Activated naive CD4-positive, alpha-beta T cell treated with anti-CD3 and anti-CD28 coated beads, Interleukin-2, amount 50 U/mL, for 72 hours (primary cell): Measurements from ENCODE around the gene EFCAB5. TPM values are rescaled to one million over a fixed set of nuclear protein-coding genes. Genes with fewer than 3 reads are reported as not detected.
"Not testable (repeated sequence)": the region's sequence is repeated elsewhere in the genome, so short reads cannot be mapped to it uniquely, and the experiment has no call there.

Source experiments
- ATAC-seq, 2 donors: fragments of 150-1000 bp; cut with Tn5 transposase; 2 replicates each; pipeline ENCODE4 v1.10.0; 2021; ENCODE audit warnings: mild to moderate bottlenecking in 2 of 2, moderate library complexity in 2 of 2
- DNase-seq, 2 donors: peaks; one replicate each; pipeline ENCODE4 v3.0.0; 2021 to 2022; ENCODE audit warnings: low spot score in 2 of 2
- H3K27ac Mint-ChIP-seq, 2 donors: one replicate each; pipeline ENCODE4 v1.8.0; 2022; ENCODE audit warnings: mild to moderate bottlenecking in 2 of 2, mixed read lengths in 2 of 2
- H3K36me3 Mint-ChIP-seq, 2 donors: one replicate each; pipeline ENCODE4 v1.8.0; 2022; ENCODE audit warnings: mixed read lengths in 2 of 2
- H3K9me3 Mint-ChIP-seq, 2 donors: one replicate each; pipeline ENCODE4 v1.8.0; 2022; ENCODE audit warnings: mixed read lengths in 2 of 2
- total RNA-seq, 2 donors: library from RNA; stranded (reverse); gene quantifications; one replicate each; pipeline ENCODE4 v1.2.3, GENCODE V29; 2022

The EFCAB5 gene
- total RNA-seq: under 1 TPM; 0.18 to 0.84 TPM

DNA sequence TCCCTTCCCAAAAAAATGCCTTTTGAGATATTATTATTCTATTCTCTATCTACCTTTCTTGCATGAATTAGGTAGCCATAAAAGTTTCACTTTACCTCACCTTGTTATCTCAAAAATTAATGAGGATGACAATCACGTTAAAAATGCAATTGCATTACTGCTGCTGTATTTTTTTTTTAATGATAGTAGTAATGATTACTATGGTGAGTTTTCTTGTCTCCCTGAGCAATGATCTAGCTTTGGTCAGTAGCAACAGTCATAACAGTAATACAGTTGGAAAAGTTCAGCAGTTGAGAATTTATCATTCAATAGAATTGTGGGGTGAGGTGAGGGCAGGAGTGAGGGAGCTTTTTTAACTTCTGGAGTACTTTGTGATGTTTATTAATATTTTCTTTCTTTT lies at the start of gene EFCAB5:
TSS of gene EFCAB5 (plus strand) at position 301 of the 400 bp plus-strand sequence. CDS start 163 bp downstream, outside the sequence.
- H3K9me3 Mint-ChIP-seq: no peaks in the 10 kb centered on the region
- no peak within 1 kb of the TSS for H3K27ac Mint-ChIP-seq
- no peaks in the 10 kb centered on the region for H3K36me3 Mint-ChIP-seq
- no peak for DNase-seq
- ATAC-seq: no peak

DNA sequence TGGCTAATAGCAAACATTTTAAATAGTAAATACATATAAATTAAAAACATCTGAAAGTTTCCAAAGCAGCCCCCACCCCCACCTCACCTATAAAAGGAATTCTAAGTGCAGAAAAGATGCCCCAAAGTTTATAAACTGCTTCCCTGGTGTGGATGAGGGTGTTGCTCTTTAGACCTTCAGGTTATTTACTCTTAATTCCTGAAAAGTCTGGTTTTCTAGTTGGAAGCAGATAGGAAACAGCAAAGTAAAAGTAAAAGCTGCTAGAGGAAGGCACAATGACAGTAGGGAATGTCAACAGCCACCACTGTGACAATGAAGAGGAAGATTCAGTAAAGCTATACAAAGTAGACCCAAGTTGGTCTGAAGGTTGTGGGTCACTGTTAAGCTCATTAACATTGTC lies 49.2 kb upstream of the EFCAB5 start:
- no peaks in the 10 kb centered on the region for H3K36me3 Mint-ChIP-seq
- peaks cover 0 to 7% of the 10 kb centered on the region in 2 donors for H3K9me3 Mint-ChIP-seq
- H3K27ac Mint-ChIP-seq: no peak overlapping the region
- ATAC-seq: no peak
- DNase-seq: no peak

DNA sequence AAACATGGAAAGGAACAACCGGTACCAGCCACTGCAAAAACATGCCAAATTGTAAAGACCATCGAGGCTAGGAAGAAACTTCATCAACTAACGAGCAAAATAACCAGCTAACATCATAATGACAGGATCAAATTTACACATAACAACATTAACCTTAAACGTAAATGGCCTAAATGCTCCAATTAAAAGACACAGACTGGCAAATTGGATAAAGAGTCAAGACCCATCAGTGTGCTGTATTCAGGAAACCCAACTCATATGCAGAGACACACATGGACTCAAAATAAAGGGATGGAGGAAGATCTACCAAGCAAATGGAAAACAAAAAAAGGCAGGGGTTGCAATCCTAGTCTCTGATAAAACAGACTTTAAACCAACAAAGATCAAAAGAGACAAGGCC lies 44.3 kb upstream of the EFCAB5 start:
- not testable (repeated sequence) for H3K36me3 Mint-ChIP-seq, DNase-seq, H3K9me3 Mint-ChIP-seq

DNA sequence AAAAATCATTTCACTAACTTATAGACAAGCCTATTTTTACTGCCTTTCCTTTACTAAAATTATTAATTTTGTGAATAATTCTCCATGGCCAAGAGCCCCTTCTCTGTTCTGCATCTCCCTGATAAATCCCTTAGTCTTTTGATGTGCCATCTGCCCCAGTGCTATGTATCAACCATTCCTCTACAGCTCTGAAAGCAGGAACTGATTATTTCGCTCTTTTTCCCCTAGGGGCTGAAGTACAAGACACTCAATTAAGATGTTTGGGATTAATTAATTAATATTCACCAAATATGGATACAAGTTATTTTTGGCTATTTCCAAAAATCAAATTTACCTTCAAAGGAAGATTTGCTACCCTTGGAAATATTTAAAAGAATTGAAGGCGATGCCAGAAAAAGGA lies 38.0 kb upstream of the EFCAB5 start:
- ATAC-seq (no peak), DNase-seq (no peak)
- H3K36me3 Mint-ChIP-seq: peaks cover 5 to 37% of the 10 kb centered on the region in 2 donors
- H3K9me3 Mint-ChIP-seq: peaks cover 0 to 15% of the 10 kb centered on the region in 2 donors
- no peak overlapping the region for H3K27ac Mint-ChIP-seq

More for the DNA sequence above, 44.3 kb upstream of the EFCAB5 start:
- not testable (repeated sequence) for ATAC-seq, H3K27ac Mint-ChIP-seq

DNA sequence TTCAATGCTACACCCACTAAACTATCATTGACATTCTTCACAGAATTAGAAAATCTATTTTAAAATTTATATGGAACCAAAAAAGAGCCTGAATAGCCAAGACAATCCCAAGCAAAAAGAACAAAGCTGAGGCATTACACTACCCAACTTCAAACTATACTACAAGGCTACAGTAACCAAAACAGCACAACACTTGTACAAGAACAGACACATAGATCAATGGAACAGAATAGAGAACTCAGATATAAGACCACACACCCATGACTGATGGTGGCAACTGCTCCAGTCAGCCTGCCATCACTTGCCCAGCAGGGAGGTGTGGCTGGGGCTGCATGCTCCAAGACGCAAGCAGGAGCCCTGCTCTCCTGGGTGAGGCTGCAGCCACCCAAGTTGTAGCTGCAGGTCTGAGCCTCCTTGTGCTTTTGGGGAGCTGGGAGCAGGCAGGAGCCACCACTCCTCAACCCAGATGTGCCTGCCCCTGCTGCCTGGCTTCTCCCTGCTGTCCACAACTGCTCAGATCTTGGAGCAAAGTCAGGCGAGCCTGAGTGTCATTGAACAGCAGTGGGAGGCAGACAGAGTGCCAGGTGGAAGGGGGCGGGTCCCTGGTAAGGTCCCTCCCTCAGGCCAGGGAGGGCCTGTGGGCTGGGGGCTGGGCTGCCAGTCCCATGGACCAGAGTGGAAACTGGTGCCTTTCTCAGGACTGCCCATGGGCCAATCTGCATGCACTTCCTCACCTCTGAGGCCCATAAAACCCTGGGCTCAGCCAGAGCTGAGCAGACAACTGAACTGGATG lies 36.2 kb upstream of the EFCAB5 start:
- ATAC-seq: peak in 1 of 2 donors; percentile 24
- H3K9me3 Mint-ChIP-seq: peaks cover 0 to 15% of the 10 kb centered on the region in 2 donors
- H3K36me3 Mint-ChIP-seq: peaks cover 5 to 37% of the 10 kb centered on the region in 2 donors
- H3K27ac Mint-ChIP-seq: no peak overlapping the region
- DNase-seq: no peak

DNA sequence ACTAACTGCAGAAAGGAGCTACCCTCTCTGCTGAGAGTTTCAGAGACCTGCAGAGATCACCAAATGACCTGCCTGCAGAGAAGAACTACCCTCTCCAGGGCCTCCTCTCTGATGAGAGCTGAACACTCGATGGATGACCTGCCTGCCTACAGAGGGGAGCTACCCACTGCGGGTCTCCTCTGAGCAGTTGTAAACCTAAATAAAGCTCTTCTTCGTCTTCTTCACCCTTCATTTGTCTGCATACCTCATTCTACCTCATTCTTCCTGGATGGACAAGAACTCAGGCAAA lies 35.6 kb upstream of the EFCAB5 start:
- no peak for ATAC-seq
- Mint-ChIP-seq H3K36me3 (peaks cover 5 to 37% of the 10 kb centered on the region in 2 donors), H3K27ac (no peak overlapping the region), H3K9me3 (peaks cover 0 to 15% of the 10 kb centered on the region in 2 donors)
- DNase-seq: no peak

DNA sequence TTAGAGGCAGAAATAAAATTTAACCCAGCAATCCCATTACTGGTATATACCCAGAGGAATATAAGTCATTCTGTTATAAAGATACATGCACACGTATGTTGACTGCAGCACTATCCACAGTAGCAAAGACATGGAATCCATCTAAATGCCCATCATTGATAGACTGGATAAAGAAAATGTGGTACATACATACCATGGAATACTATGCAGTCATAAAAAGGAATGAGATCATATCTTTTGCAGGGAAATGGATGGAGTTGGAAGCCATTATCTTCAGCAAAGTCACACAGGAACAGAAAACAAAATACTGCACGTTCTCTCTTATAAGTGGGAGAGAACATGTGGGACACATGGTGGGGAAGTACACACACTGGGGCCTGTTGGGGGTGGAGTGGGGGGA lies 34.5 kb upstream of the EFCAB5 start:
- Mint-ChIP-seq H3K9me3 (peaks cover 0 to 15% of the 10 kb centered on the region in 2 donors), H3K36me3 (peaks cover 5 to 37% of the 10 kb centered on the region in 2 donors), H3K27ac (no peak overlapping the region)
- DNase-seq: no peak
- no peak for ATAC-seq

DNA sequence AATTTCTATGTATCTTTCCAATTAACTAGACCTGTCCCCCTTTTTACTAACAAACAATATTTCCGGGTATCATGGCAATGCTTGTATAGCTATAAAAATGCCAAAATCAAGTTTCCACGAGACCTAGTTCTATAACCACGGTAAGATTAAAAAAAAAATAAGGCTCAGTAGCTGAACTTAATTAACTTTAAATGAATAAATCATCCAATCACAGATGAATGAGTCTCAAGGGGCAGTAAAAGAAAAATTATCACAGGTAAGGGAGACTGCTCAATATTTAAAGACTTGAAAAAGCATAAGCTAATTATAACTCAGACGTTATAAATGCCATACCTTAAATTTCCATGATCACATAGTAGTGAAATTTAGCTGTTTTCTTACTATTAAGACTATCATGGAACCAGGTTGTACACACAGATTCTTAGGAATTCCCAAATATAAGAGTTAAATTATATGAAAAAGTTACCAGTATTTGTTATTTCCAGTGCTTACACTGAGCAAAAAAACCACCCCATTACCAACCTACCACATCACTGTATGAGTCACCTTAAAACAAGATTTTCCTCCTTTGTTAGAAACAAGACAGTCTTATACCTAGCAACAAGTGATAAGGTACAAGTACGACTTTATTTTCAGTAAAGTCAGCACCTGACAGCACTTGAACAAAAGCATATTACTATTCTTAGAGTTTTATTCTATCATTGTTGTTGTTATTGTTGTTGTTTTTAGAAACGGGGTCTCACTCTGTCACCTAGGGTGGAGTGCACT lies 32.0 kb upstream of the EFCAB5 start:
- Mint-ChIP-seq H3K36me3 (peaks cover 5 to 27% of the 10 kb centered on the region in 2 donors), H3K27ac (no peak overlapping the region), H3K9me3 (peaks cover 0 to 15% of the 10 kb centered on the region in 2 donors)
- DNase-seq (no peak), ATAC-seq (peak; percentile 88 to 90)

DNA sequence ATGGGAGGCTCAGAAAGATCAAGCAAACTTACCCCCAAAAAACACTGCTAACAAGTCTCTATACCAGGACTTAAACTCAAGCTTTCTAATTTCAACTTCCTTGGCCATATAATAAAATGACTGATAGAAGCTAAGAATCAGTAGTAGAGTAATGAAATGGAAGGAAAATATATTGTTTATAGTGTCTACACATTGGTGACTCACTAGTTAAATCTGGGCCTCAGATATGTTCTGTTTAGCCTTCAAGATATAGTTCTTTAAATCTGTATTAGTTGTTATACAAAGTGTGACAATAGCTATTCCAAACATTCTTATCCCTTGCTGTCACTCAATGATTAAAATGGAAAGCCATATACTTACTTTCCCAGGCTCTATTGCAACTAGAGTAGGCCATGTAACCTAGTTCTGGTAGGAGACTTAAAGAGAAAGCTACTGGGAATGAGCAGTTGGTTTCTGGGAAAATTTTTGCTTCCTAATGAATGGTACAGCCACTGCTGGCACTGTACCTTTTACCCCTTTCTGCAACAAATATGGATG lies 29.7 kb upstream of the EFCAB5 start:
- no peak for DNase-seq
- Mint-ChIP-seq H3K27ac (no peak overlapping the region), H3K36me3 (peaks cover 0 to 7% of the 10 kb centered on the region in 2 donors), H3K9me3 (peaks cover 0 to 5% of the 10 kb centered on the region in 2 donors)
- ATAC-seq: no peak

DNA sequence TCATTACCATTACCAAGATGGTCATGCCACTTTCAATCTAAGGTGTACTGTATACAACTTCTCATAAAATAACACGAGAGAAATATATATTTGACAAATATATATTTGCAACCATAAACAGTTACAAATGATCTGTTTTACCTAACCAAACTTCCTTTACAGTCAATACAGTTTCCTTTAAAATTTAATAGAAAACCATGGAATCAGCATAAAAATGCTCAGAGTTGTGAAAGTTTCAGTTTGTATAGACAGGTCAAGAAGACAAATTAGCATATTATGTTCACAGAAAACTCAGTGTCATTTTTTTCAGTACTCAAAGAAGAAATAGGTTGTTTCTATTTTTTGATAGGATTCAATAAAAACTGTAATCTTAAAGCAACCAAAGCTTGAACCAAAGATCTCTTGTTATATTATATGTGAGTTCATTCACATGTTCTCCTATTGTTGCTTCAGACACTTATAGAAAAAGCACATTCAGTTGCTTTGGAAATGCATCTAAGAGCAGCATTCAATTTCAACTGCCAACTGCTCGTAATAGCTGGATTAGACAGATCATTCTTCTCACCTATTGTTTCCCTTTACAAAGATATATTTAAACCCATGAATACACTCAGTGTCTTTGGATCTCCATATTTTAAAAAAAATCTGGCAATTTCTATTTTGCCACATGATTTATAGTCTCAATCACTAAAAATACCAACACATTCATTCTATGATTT lies 26.5 kb upstream of the EFCAB5 start:
- DNase-seq (no peak), ATAC-seq (no peak)
- H3K27ac Mint-ChIP-seq: no peak overlapping the region
- no peaks in the 10 kb centered on the region for H3K36me3 Mint-ChIP-seq
- no peaks in the 10 kb centered on the region for H3K9me3 Mint-ChIP-seq

DNA sequence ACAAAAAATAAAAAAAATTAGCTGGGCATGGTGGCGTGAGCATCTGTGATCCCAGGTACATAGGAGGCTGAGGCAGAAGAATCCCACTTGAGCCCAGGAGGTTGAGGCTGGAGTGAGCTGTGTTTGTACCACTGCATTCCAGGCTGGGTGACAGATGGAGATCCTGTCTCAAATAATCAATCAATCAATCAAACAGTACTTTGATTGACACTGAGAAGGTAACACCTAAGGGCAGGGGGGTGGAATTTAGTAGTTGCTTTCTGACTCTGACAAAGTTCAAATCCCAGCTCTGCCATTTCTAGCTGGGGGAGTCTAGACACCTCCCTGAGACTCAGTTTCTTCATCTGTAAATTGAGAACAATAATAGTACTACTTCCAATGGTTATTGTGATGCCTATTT lies 23.4 kb upstream of the EFCAB5 start:
- Mint-ChIP-seq H3K9me3 (no peaks in the 10 kb centered on the region), H3K36me3 (no peaks in the 10 kb centered on the region), H3K27ac (no peak overlapping the region)
- DNase-seq (no peak), ATAC-seq (no peak)

DNA sequence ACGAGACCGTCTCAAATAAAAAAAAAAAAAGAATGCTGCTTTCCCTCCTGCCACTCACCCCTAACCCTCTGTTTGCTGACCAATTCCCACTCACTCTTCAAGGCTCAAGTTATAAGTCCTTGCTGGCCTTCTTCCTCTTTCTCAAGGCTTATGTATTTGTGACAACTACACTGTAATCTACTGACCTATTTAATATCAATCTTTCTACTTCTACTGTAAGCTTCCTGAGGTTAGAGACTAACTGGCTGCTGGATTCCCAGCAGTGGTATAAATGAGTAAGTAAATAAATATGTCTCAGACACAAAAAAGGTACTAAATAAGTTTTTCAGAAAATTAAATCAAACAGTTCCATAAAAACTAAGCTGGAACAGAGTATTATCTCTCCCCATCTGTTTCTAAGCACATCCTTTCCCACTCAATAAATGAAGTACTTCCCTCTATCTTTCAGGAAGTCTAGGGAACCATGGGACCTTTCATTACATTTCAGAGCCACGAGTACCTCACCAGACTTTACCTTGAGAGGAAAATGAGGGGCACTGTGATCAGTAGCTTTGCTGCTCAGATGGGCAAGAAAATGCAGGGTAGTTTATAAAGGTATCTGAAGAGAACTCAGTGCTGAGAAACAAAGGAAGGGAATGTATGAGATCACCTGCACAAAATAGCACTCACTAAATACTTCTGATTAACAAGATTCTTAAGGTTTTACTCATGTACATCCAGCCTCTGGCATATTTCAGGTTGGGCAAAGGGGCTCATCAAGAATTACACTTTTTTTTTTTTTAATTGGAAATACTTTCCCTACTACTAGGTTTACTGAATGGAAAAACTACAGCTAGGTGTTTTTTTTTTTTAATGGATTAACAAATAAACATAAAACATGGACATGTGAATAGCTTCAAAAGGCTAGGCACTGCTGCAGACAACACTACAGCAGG lies 22.2 kb upstream of the EFCAB5 start:
- H3K27ac Mint-ChIP-seq: no peak overlapping the region
- DNase-seq: no peak
- no peaks in the 10 kb centered on the region for H3K36me3 Mint-ChIP-seq

DNA sequence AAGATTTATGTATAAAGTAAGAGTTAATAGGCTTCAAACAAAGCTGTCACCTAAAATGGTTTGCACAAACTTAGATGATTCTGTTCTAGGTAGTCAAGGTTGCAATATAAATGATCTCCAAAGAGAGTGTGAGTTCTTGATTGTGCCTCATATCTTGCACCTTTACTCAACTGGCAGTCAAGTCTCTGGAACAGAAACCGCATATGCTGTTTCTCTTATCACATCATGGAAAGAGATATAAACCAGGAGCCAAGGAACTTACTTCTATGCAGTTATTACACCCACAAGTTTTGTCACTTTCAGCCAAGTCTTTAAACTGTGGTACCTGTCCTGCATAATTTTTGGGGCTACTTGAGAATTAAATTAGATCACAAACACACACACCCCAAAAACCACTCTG lies 16.6 kb upstream of the EFCAB5 start:
- ATAC-seq: no peak
- Mint-ChIP-seq H3K9me3 (no peaks in the 10 kb centered on the region), H3K36me3 (peaks cover 5 to 11% of the 10 kb centered on the region in 2 donors), H3K27ac (no peak overlapping the region)
- no peak for DNase-seq

More for the DNA sequence above, 22.2 kb upstream of the EFCAB5 start:
- no peaks in the 10 kb centered on the region for H3K9me3 Mint-ChIP-seq
- ATAC-seq: no peak

DNA sequence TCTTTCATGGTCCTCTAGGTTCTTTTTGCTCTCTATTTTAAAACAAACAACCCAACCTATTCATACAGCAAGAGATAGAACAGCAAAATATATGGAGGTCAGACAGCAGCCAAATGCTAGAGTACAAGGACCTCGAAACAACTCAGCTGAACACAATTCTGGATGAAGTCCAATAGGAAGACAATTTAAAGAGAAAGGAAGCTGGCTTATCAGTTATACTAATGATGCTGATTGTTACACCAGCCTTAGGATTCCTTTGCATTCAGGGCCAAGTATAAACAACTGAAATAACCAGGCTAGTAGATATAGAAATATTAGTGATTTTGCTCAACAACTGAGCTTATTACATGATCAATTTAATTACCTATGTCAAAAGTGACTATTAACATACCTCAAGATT lies 13.9 kb upstream of the EFCAB5 start:
- ATAC-seq (no peak), DNase-seq (no peak)
- Mint-ChIP-seq H3K27ac (no peak overlapping the region), H3K36me3 (peaks cover 5 to 13% of the 10 kb centered on the region in 2 donors), H3K9me3 (no peaks in the 10 kb centered on the region)

DNA sequence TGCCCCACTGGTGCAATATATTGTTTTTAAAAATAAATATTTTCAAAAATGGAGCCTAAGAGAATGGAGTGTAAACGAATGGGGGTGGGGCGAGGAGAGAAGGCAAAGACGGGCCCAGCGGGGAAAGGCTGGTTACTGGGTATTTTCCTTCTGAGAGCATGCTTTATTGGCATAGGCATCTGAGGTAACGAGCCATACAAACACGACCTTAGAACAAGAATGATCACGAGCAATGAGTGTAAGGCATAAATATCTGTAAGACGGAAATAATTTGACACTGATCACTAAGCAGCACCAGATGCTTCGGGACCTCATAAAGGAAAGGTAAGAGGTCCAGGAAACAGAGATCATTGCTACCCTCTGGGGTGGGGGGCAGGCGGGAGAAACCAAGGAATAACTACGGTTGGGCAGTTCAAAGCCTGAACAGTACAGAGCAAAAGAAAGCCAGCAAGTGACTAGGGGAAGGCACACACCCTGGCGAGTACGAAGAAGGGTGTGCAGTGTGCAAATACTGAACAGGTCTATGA lies 12.4 kb upstream of the EFCAB5 start:
- H3K9me3 Mint-ChIP-seq: no peaks in the 10 kb centered on the region
- peak overlapping the region in 1 of 2 donors; percentile 99 for H3K27ac Mint-ChIP-seq
- H3K36me3 Mint-ChIP-seq: peaks cover 5 to 13% of the 10 kb centered on the region in 2 donors
- peak in 1 of 2 donors; percentile 21 for DNase-seq
- peak in 1 of 2 donors; percentile 0 for ATAC-seq
